ENCODE measurements around the gene ARHGAP9.

Gene ARHGAP9

GRCh38 chr12:57491393-57492280 lies 12.0 kb upstream of the ARHGAP9 start:
- no peaks in the 10 kb centered on the region for H3K9me3 ChIP-seq (ENCODE audit: control insufficient read depth in 2 of 2, low read length in 2 of 2)
- no peak overlapping the region for H3K4me3 ChIP-seq (ENCODE audit: low read length in 2 of 2)
- peaks cover 28% of the 10 kb centered on the region in 2 donors for H3K36me3 ChIP-seq (ENCODE audit: control insufficient read depth in 2 of 2, insufficient read depth in 2 of 2, low read length in 2 of 2)
- no peaks in the 10 kb centered on the region for H3K27me3 ChIP-seq (ENCODE audit: control insufficient read depth in 2 of 2, insufficient read depth in 2 of 2, low read length in 2 of 2)
- H3K27ac ChIP-seq (ENCODE audit: low read depth in 2 of 2, low read length in 2 of 2): no peak overlapping the region
- peaks cover 16 to 18% of the 10 kb centered on the region in 2 donors for H3K4me1 ChIP-seq (ENCODE audit: control insufficient read depth in 2 of 2, insufficient read depth in 2 of 2, low read length in 2 of 2)
- H3K9ac ChIP-seq (ENCODE audit: low read depth in 1 of 2, low read length in 2 of 2): no peak overlapping the region

GRCh38 chr12:57490126-57490525 lies 10.5 kb upstream of the ARHGAP9 start:
- H3K4me3 ChIP-seq (ENCODE audit: low read length in 2 of 2): no peak overlapping the region
- peaks cover 24 to 28% of the 10 kb centered on the region in 2 donors for H3K36me3 ChIP-seq (ENCODE audit: control insufficient read depth in 2 of 2, insufficient read depth in 2 of 2, low read length in 2 of 2)
- no peak overlapping the region for H3K27ac ChIP-seq (ENCODE audit: low read depth in 2 of 2, low read length in 2 of 2)
- no peaks in the 10 kb centered on the region for H3K27me3 ChIP-seq (ENCODE audit: control insufficient read depth in 2 of 2, insufficient read depth in 2 of 2, low read length in 2 of 2)
- H3K4me1 ChIP-seq (ENCODE audit: control insufficient read depth in 2 of 2, insufficient read depth in 2 of 2, low read length in 2 of 2): peaks cover 16 to 18% of the 10 kb centered on the region in 2 donors
- no peaks in the 10 kb centered on the region for H3K9me3 ChIP-seq (ENCODE audit: control insufficient read depth in 2 of 2, low read length in 2 of 2)
- H3K9ac ChIP-seq (ENCODE audit: low read depth in 1 of 2, low read length in 2 of 2): no peak overlapping the region

- peaks cover 16 to 18% of the 10 kb centered on the region in 2 donors for H3K4me1 ChIP-seq (ENCODE audit: control insufficient read depth in 2 of 2, insufficient read depth in 2 of 2, low read length in 2 of 2)
- H3K36me3 ChIP-seq (ENCODE audit: control insufficient read depth in 2 of 2, insufficient read depth in 2 of 2, low read length in 2 of 2): peaks cover 24 to 28% of the 10 kb centered on the region in 2 donors
- peak overlapping the region; percentile 97 to 99 for H3K4me3 ChIP-seq (ENCODE audit: low read length in 2 of 2)
- no peak overlapping the region for H3K27ac ChIP-seq (ENCODE audit: low read depth in 2 of 2, low read length in 2 of 2)
- H3K9me3 ChIP-seq (ENCODE audit: control insufficient read depth in 2 of 2, low read length in 2 of 2): no peaks in the 10 kb centered on the region
- no peaks in the 10 kb centered on the region for H3K27me3 ChIP-seq (ENCODE audit: control insufficient read depth in 2 of 2, insufficient read depth in 2 of 2, low read length in 2 of 2)
- H3K9ac ChIP-seq (ENCODE audit: low read depth in 1 of 2, low read length in 2 of 2): no peak overlapping the region
Measured at GRCh38 chr12:57489157-57489641, 9.5 kb upstream of the ARHGAP9 start.

- H3K27ac ChIP-seq (ENCODE audit: low read depth in 2 of 2, low read length in 2 of 2): peak overlapping the region; percentile 75 to 86
- H3K9me3 ChIP-seq (ENCODE audit: control insufficient read depth in 2 of 2, low read length in 2 of 2): no peaks in the 10 kb centered on the region
- peak overlapping the region; percentile 94 to 95 for H3K9ac ChIP-seq (ENCODE audit: low read depth in 1 of 2, low read length in 2 of 2)
- peak overlapping the region; percentile 97 to 99 for H3K4me3 ChIP-seq (ENCODE audit: low read length in 2 of 2)
- H3K27me3 ChIP-seq (ENCODE audit: control insufficient read depth in 2 of 2, insufficient read depth in 2 of 2, low read length in 2 of 2): no peaks in the 10 kb centered on the region
- H3K4me1 ChIP-seq (ENCODE audit: control insufficient read depth in 2 of 2, insufficient read depth in 2 of 2, low read length in 2 of 2): peaks cover 16 to 18% of the 10 kb centered on the region in 2 donors
- peaks cover 24 to 28% of the 10 kb centered on the region in 2 donors for H3K36me3 ChIP-seq (ENCODE audit: control insufficient read depth in 2 of 2, insufficient read depth in 2 of 2, low read length in 2 of 2)
Measured at GRCh38 chr12:57488402-57489156, 8.9 kb upstream of the ARHGAP9 start.

- peak within 1 kb of the TSS; percentile 94 to 95 for H3K9ac ChIP-seq (ENCODE audit: low read depth in 1 of 2, low read length in 2 of 2)
- H3K9me3 ChIP-seq (ENCODE audit: control insufficient read depth in 2 of 2, low read length in 2 of 2): no peaks in the 10 kb centered on the region
- H3K27ac ChIP-seq (ENCODE audit: low read depth in 2 of 2, low read length in 2 of 2): peak within 1 kb of the TSS; percentile 75 to 86
- peaks cover 0 to 2% of the 10 kb centered on the region in 2 donors for H3K27me3 ChIP-seq (ENCODE audit: control insufficient read depth in 2 of 2, insufficient read depth in 2 of 2, low read length in 2 of 2)
- H3K4me3 ChIP-seq (ENCODE audit: low read length in 2 of 2): peak within 1 kb of the TSS; percentile 97 to 99
- peaks cover 16 to 18% of the 10 kb centered on the region in 2 donors for H3K4me1 ChIP-seq (ENCODE audit: control insufficient read depth in 2 of 2, insufficient read depth in 2 of 2, low read length in 2 of 2)
- peaks cover 22 to 25% of the 10 kb centered on the region in 2 donors for H3K36me3 ChIP-seq (ENCODE audit: control insufficient read depth in 2 of 2, insufficient read depth in 2 of 2, low read length in 2 of 2)
Measured at GRCh38 chr12:57487597-57488401, 8.1 kb upstream of the ARHGAP9 start, which contains the start of gene MARS1. Gene MARS1, plus strand, starts transcription at chr12:57488068. Its CDS starts 23 bp downstream, at chr12:57488091.

GRCh38 chr12:57487055-57487596 lies 7.5 kb upstream of the ARHGAP9 start:
- Histone ChIP-seq H3K36me3 (ENCODE audit: control insufficient read depth in 2 of 2, insufficient read depth in 2 of 2, low read length in 2 of 2) (peaks cover 20 to 22% of the 10 kb centered on the region in 2 donors), H3K27ac (ENCODE audit: low read depth in 2 of 2, low read length in 2 of 2) (no peak overlapping the region), H3K27me3 (ENCODE audit: control insufficient read depth in 2 of 2, insufficient read depth in 2 of 2, low read length in 2 of 2) (peaks cover 0 to 2% of the 10 kb centered on the region in 2 donors), H3K4me3 (ENCODE audit: low read length in 2 of 2) (peak overlapping the region; percentile 97 to 99), H3K4me1 (ENCODE audit: control insufficient read depth in 2 of 2, insufficient read depth in 2 of 2, low read length in 2 of 2) (peaks cover 16 to 18% of the 10 kb centered on the region in 2 donors), H3K9me3 (ENCODE audit: control insufficient read depth in 2 of 2, low read length in 2 of 2) (no peaks in the 10 kb centered on the region), H3K9ac (ENCODE audit: low read depth in 1 of 2, low read length in 2 of 2) (peak overlapping the region in 1 of 2 donors; percentile 26)

- peaks cover 9 to 14% of the 10 kb centered on the region in 2 donors for H3K36me3 ChIP-seq (ENCODE audit: control insufficient read depth in 2 of 2, insufficient read depth in 2 of 2, low read length in 2 of 2)
- no peak overlapping the region for H3K9ac ChIP-seq (ENCODE audit: low read depth in 1 of 2, low read length in 2 of 2)
- no peaks in the 10 kb centered on the region for H3K9me3 ChIP-seq (ENCODE audit: control insufficient read depth in 2 of 2, low read length in 2 of 2)
- H3K4me3 ChIP-seq (ENCODE audit: low read length in 2 of 2): no peak overlapping the region
- H3K27ac ChIP-seq (ENCODE audit: low read depth in 2 of 2, low read length in 2 of 2): no peak overlapping the region
- peaks cover 16 to 18% of the 10 kb centered on the region in 2 donors for H3K4me1 ChIP-seq (ENCODE audit: control insufficient read depth in 2 of 2, insufficient read depth in 2 of 2, low read length in 2 of 2)
- H3K27me3 ChIP-seq (ENCODE audit: control insufficient read depth in 2 of 2, insufficient read depth in 2 of 2, low read length in 2 of 2): peaks cover 2 to 3% of the 10 kb centered on the region in 2 donors
Measured at GRCh38 chr12:57485695-57486094, 6.0 kb upstream of the ARHGAP9 start.

GRCh38 chr12:57483466-57483865 lies 3.8 kb upstream of the ARHGAP9 start:
- Histone ChIP-seq H3K4me1 (ENCODE audit: control insufficient read depth in 2 of 2, insufficient read depth in 2 of 2, low read length in 2 of 2) (peaks cover 15 to 21% of the 10 kb centered on the region in 2 donors), H3K27me3 (ENCODE audit: control insufficient read depth in 2 of 2, insufficient read depth in 2 of 2, low read length in 2 of 2) (peaks cover 2 to 14% of the 10 kb centered on the region in 2 donors), H3K9ac (ENCODE audit: low read depth in 1 of 2, low read length in 2 of 2) (peak overlapping the region in 1 of 2 donors; percentile 24), H3K9me3 (ENCODE audit: control insufficient read depth in 2 of 2, low read length in 2 of 2) (no peaks in the 10 kb centered on the region), H3K36me3 (ENCODE audit: control insufficient read depth in 2 of 2, insufficient read depth in 2 of 2, low read length in 2 of 2) (no peaks in the 10 kb centered on the region), H3K27ac (ENCODE audit: low read depth in 2 of 2, low read length in 2 of 2) (no peak overlapping the region), H3K4me3 (ENCODE audit: low read length in 2 of 2) (no peak overlapping the region)

GRCh38 chr12:57481671-57482070 lies 2.0 kb upstream of the ARHGAP9 start:
- no peaks in the 10 kb centered on the region for H3K9me3 ChIP-seq (ENCODE audit: control insufficient read depth in 2 of 2, low read length in 2 of 2)
- no peak overlapping the region for H3K27ac ChIP-seq (ENCODE audit: low read depth in 2 of 2, low read length in 2 of 2)
- H3K27me3 ChIP-seq (ENCODE audit: control insufficient read depth in 2 of 2, insufficient read depth in 2 of 2, low read length in 2 of 2): peaks cover 2 to 26% of the 10 kb centered on the region in 2 donors
- H3K4me1 ChIP-seq (ENCODE audit: control insufficient read depth in 2 of 2, insufficient read depth in 2 of 2, low read length in 2 of 2): peaks cover 10 to 20% of the 10 kb centered on the region in 2 donors
- no peaks in the 10 kb centered on the region for H3K36me3 ChIP-seq (ENCODE audit: control insufficient read depth in 2 of 2, insufficient read depth in 2 of 2, low read length in 2 of 2)
- no peak overlapping the region for H3K4me3 ChIP-seq (ENCODE audit: low read length in 2 of 2)
- no peak overlapping the region for H3K9ac ChIP-seq (ENCODE audit: low read depth in 1 of 2, low read length in 2 of 2)
